ENCODE data around the gene ARHGAP29.

GRCh38 chr1:94279038-94279437 is 41.7 kb upstream of the ARHGAP29 start:
- TF ChIP-seq POLR2A (IDR thresholded peaks at IDR 0.05) (no peak), CTCF (IDR thresholded peaks at IDR 0.05) (no peak)
